ENCODE data around the gene ZNF772.

Gene ZNF772

DNA sequence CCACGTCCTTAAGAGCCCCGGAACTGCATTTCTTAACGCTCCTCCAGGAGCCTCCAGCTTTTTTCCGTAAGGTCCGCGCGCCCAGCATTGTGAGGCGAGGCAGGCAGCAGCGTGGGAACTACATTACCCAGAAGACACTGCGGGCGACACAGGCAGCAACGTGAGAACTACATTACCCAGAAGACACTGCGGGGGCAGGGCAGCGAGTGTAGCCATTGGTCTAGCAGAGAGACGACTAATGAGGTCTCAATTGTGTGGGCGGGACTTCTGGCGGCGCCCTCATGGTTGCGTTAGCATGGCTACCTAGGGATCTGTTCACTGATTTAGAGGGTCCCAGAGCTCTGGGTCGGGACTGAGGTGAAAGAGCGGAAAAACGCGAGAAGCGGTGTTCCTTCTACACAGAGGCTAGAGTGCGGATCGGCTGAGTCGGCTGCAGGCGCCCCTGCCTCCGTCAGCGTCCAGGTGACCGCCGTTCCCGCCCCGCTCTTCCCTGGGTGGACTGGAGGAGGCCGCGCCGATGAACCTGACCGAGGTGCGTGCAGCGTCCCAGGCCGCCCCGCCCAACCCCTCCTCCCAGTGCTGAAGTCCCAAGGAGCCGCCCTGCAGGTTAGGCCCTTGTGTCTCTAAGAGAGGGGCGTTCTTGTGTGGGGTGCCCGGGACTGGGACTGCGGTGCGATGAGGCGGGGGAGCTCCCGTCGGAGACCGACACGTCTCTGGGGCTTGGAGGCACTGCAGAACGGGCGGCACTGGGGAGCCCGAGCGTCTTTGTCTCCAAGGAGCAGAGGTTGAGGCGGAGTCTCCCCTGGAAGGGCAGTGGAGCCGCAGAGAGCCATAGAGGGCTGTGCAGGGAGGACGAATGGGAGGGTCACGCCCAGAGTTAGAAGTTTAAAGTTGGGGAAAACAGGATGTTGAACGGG lies 42.0 kb downstream of the ZNF772 start, which contains the start of gene ZNF749:
Gene ZNF749 (plus strand): TSS at position 264 of the 917 bp plus-strand sequence. CDS start 254 bp downstream, at position 518.
- DNase-seq: peak; percentile 99

DNA sequence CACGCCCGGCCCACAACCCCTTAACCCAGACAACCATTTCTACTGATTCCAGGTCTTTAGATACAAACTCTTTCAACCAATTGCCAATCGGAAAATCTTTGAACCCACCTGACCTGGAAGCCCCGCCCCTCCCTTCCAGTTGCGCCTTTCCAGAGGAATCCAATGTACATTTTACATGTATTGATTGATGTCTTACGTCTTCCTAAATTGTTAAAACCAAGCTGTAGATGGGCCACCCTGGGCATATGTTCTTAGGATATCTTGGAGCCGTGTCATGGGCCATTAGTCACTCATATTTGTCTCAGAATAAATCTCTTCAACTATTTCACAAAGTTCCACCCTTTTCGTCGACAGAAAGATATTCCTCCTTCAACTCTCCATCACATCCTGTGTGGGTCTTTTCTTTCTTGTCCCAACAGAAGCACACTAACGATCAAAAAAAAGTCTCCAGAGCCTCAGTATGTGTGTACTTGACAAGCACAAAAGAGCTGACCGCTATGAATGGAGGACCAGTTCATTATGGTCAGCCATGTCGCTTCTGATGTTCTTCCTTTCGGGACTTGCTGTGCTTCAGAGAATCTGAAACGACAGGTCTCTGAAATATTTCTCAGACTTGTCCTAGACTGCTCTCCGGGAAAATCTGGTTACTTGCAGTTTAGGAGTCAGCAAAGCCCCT lies 42.8 kb downstream of the ZNF772 start:
- DNase-seq: no peak

- DNase-seq: no peak
Measured at GRCh38 chr19:57421037-57421436, 56.3 kb downstream of the ZNF772 start.

DNA sequence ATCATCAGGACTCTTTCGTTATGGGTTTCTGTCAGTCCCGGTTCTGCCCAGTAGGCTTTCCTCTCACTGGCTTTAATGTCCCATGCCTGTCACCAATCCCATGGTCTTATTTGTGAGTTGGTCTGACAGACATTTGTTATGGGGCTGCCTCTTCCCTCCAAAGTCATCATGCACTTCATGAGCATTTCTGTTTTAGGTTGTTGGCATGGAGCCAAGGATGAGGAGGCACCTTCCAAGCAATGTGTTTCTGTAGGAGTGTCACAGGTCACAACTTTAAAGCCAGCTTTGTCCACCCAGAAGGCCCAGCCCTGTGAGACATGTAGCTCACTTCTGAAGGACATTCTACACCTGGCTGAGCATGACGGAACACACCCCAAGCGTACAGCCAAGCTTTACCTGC lies 57.9 kb downstream of the ZNF772 start:
- no peak for DNase-seq

Measured in NCI-H69 (cell line).